ENCODE measurements around the gene CPNE5. TPM values are rescaled to one million over a fixed set of nuclear protein-coding genes. Genes with fewer than 3 reads are reported as not detected.

CPNE5 gene
- total RNA-seq, 2 experiments from 2014 or later: 0.19 to 0.28 TPM

DNA sequence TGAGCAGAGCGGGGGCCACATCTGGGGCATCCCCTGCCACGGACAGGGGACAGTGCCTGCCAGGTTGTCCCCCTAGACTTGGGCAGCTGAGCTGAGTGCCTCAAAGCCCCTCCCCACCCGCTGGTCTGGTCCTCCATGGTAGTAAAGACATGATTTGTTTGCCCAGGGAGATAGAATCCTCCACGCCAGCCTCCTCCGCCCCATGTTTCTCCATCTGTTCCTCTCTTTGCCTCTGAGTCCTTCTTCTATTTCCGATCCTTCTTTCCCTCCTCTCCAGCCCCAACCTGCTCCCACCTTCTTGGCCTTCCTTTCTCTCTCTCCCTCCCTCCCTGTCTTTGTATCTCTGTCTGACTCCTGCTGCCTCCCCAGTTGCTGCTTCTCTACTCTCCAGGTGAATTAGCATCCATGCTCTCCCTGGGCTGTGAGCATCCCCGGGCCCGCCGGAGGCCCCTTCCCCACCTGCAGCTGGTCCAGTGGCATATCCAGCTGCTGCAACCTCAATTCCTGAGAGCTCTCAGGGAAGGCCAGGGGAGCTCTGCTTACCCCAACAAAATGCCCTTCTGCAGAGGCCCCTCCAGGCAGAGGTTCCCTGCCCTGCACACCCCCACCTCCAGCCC lies 45.8 kb downstream of the CPNE5 start:
- Histone ChIP-seq H3K4me3 (ENCODE audit: low read length) (no peak overlapping the region), H3K27ac (ENCODE audit: low read depth in 1 of 2, low read length in 2 of 2) (no peak overlapping the region), H3K9me3 (ENCODE audit: control insufficient read depth in 1 of 2, insufficient read depth in 1 of 2, low read length in 2 of 2) (no peaks in the 10 kb centered on the region), H3K4me1 (ENCODE audit: insufficient read depth, low read length) (peaks cover 7% of the 10 kb centered on the region), H3K36me3 (ENCODE audit: insufficient read depth, low read length) (no peaks in the 10 kb centered on the region), H3K27me3 (ENCODE audit: control insufficient read depth in 1 of 2, insufficient read depth in 2 of 2, low read length in 2 of 2) (peaks cover 0 to 12% of the 10 kb centered on the region in 2 experiments)
- TF ChIP-seq, protein P1, sequence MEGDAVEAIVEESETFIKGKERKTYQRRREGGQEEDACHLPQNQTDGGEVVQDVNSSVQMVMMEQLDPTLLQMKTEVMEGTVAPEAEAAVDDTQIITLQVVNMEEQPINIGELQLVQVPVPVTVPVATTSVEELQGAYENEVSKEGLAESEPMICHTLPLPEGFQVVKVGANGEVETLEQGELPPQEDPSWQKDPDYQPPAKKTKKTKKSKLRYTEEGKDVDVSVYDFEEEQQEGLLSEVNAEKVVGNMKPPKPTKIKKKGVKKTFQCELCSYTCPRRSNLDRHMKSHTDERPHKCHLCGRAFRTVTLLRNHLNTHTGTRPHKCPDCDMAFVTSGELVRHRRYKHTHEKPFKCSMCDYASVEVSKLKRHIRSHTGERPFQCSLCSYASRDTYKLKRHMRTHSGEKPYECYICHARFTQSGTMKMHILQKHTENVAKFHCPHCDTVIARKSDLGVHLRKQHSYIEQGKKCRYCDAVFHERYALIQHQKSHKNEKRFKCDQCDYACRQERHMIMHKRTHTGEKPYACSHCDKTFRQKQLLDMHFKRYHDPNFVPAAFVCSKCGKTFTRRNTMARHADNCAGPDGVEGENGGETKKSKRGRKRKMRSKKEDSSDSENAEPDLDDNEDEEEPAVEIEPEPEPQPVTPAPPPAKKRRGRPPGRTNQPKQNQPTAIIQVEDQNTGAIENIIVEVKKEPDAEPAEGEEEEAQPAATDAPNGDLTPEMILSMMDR (IDR thresholded peaks at IDR 0.05): no peak
- H3K4me1 Mint-ChIP-seq (ENCODE audit: low read depth): no peaks in the 10 kb centered on the region
- H3K9me3 Mint-ChIP-seq: no peaks in the 10 kb centered on the region
- peaks cover 11% of the 10 kb centered on the region for H3K27me3 Mint-ChIP-seq
- intact Hi-C loops (cut with DNase I, micrococcal nuclease): no loop called here
- DNase-seq: no peak
- no peak for ATAC-seq (ENCODE audit: poor library complexity)
- CTCF ChIA-PET: no interaction called here
- POLR2A ChIA-PET: no interaction called here
- H3K36me3 Mint-ChIP-seq (ENCODE audit: low read depth): no peaks in the 10 kb centered on the region
- H3K27ac Mint-ChIP-seq: no peak overlapping the region
- H3K4me3 Mint-ChIP-seq: no peak overlapping the region

DNA sequence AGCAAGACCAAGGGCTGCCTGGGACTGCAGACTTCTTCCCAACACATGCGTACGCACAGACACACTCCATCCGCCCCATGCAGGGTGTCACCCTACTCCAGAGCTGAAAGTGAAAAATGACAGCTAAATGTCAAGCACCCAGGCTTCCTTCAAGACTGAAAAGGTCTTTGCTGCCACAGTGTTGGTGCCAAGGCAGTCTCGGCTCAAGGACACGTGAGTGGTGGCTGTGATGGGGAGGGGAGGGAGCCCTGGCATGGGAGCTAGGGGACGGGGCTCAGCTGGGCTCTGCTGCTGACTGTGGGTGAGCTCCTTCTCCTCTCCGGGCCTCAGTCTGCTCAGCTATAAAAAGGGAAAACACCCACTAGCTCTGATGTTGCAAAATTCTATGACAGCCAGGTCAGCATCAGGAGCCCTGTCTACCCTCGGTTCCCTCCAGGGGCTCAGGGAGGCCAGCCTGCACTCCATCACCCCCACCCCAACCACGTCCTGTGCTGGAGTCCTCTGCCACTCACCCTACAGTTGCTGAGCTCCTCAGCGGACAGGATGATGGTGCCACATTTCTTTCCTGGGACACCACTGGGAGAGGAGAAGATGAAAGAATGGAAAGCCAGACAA lies 47.6 kb downstream of the CPNE5 start:
- ChIA-PET CTCF (no interaction called here), POLR2A (no interaction called here)
- Mint-ChIP-seq H3K4me1 (ENCODE audit: low read depth) (no peaks in the 10 kb centered on the region), H3K9me3 (no peaks in the 10 kb centered on the region), H3K27ac (no peak overlapping the region), H3K27me3 (peaks cover 11% of the 10 kb centered on the region), H3K4me3 (no peak overlapping the region), H3K36me3 (ENCODE audit: low read depth) (no peaks in the 10 kb centered on the region)
- Histone ChIP-seq H3K4me3 (ENCODE audit: low read length) (no peak overlapping the region), H3K27ac (ENCODE audit: low read depth in 1 of 2, low read length in 2 of 2) (no peak overlapping the region), H3K9me3 (ENCODE audit: control insufficient read depth in 1 of 2, insufficient read depth in 1 of 2, low read length in 2 of 2) (no peaks in the 10 kb centered on the region), H3K36me3 (ENCODE audit: insufficient read depth, low read length) (no peaks in the 10 kb centered on the region), H3K4me1 (ENCODE audit: insufficient read depth, low read length) (peaks cover 7% of the 10 kb centered on the region), H3K27me3 (ENCODE audit: control insufficient read depth in 1 of 2, insufficient read depth in 2 of 2, low read length in 2 of 2) (peaks cover 0 to 17% of the 10 kb centered on the region in 2 experiments)
- ATAC-seq (ENCODE audit: poor library complexity) (no peak), DNase-seq (no peak)
- intact Hi-C loops (cut with DNase I, micrococcal nuclease): no loop called here
- TF ChIP-seq, protein P1 (IDR thresholded peaks at IDR 0.05): no peak

DNA sequence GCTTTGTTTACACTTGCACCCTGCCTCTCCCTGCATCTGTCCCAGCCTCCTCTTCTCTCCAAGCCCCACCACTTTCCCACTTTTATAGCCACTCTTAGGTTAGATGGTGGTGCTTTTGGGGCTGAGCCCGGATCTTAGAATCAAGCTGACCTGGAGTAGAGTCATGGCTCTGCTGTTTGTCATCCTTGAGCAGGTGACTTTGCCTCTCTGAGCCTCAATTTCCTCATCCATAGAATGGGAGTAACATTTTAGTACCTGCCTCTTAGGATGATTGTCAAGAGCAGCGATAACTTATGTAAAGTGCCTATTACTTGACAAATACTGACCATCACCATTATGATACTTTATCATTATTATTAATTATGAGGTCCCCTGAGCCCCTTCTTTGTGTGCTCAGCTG lies 48.2 kb downstream of the CPNE5 start:
- H3K4me1 ChIP-seq (ENCODE audit: insufficient read depth, low read length): peaks cover 7% of the 10 kb centered on the region
- peaks cover 11% of the 10 kb centered on the region for H3K27me3 Mint-ChIP-seq
- ChIA-PET POLR2A (no interaction called here), CTCF (no interaction called here)
- ATAC-seq (ENCODE audit: poor library complexity) (no peak), DNase-seq (no peak)
- no peaks in the 10 kb centered on the region for H3K9me3 ChIP-seq (ENCODE audit: control insufficient read depth in 1 of 2, insufficient read depth in 1 of 2, low read length in 2 of 2)
- no peak overlapping the region for H3K4me3 ChIP-seq (ENCODE audit: low read length)
- intact Hi-C loops (cut with DNase I, micrococcal nuclease): no loop called here
- no peaks in the 10 kb centered on the region for H3K4me1 Mint-ChIP-seq (ENCODE audit: low read depth)
- peaks cover 0 to 17% of the 10 kb centered on the region in 2 experiments for H3K27me3 ChIP-seq (ENCODE audit: control insufficient read depth in 1 of 2, insufficient read depth in 2 of 2, low read length in 2 of 2)
- H3K36me3 Mint-ChIP-seq (ENCODE audit: low read depth): no peaks in the 10 kb centered on the region
- H3K4me3 Mint-ChIP-seq: no peak overlapping the region
- no peak overlapping the region for H3K27ac Mint-ChIP-seq
- TF ChIP-seq, protein P1 (IDR thresholded peaks at IDR 0.05): no peak
- no peaks in the 10 kb centered on the region for H3K36me3 ChIP-seq (ENCODE audit: insufficient read depth, low read length)
- H3K9me3 Mint-ChIP-seq: no peaks in the 10 kb centered on the region
- no peak overlapping the region for H3K27ac ChIP-seq (ENCODE audit: low read depth in 1 of 2, low read length in 2 of 2)
